ENCODE data around the gene ANKRD52. TPM values are rescaled to one million over a fixed set of nuclear protein-coding genes. Genes with fewer than 3 reads are reported as not detected.
A peak's percentile ranks its signal among the peaks of the same experiment; 100 is the strongest.

ANKRD52 gene
- polyA plus RNA-seq, 10 donors, result 14.1 to 21.7 (median 18.1) TPM

DNA sequence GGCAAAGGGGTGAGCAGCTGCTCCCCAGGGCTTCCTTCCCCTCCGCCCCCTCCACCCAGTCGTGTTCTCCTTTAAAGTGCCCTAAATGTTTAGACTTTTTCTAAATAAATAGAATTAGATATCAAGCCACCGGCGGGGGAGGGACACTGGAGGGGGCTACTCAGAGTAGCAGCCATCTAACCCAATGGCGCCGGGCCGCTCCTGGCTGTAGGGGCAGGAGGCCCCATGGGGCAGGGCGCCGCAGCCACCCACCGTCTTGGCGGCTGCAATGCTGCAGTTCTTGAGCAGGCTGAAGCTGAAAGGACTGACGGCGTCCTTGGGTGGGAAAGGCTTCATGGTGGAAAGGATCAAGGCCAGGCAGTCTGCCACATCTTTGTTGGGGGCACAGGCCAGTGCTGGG is 15.2 kb downstream of the ANKRD52 start:
- DNase-seq, result no peak

DNA sequence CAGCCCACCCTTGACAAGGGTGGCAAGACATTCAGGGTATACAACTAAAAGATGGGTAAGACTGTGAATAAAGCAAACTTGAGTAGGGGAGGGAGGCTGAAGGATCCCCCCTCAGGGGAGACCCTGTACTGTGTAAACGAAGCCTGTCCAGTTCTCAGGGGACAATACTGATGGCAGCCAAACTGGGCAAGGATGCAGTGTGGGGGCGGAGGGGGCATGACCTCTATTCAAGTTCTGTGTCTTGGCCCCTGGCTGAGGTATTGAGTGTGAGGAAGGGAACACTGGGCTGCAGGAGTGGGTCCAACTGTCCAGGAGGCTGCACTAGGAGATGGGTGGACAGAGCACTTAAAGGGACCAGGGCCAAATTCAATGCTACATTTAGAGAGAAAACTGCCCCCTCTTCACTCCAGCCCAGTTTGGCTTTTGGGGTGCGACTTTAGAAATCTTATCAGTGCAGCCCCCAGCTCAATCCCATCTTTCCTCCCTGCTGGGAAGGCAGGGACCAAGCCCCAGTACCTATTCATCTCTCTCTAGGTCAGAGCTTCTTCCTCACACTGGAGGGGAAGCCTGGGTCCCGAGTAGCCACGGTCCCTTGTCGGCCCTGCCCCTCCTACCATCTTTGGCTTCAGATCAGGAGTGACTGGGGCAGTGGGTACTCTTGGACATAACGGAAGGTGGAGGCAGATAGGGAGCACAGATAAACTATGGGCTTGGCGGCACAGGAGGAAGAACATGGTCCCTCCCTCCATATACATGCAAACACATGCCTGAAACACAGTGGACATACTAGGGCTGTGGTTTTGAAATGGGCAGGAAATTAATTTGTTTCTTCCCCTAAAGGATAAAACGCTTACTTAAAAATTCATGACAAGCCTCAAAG is 16.5 kb downstream of the ANKRD52 start:
- no peak for DNase-seq

DNA sequence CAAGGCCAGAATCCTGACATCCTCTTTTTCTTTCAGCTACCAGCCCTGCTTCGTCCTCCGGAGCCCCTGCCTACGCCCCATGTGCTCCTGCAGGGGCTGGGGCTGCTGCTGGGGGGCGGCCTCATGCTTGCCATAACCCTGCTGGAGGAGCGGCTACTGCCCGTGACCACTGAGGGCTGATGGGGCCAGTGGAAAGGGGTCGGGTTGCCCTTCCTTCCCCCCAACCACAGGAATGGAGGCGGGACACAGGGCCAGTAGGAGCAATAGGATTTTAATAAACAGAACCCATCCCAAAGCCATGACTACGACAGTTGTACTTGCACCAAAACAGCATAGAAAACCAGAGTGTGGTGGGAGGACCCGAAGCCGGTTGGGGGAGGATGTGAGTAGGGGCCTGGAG is 20.6 kb downstream of the ANKRD52 start:
- DNase-seq, result no peak

DNA sequence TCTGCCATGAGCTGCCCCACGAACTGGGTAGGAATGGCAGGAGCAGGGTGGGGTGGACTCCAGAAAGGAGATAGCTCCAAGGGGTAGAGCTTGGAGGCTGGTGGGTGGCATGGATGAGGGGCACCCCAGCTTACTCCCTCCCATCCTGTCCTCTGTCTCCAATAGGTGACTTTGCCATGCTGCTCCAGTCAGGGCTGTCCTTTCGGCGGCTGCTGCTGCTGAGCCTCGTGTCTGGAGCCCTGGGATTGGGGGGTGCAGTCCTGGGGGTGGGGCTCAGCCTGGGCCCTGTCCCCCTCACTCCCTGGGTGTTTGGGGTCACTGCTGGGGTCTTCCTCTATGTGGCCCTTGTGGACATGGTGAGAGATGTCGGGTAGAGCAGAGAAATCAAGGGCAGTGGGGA is 21.2 kb downstream of the ANKRD52 start:
- DNase-seq, result no peak

DNA sequence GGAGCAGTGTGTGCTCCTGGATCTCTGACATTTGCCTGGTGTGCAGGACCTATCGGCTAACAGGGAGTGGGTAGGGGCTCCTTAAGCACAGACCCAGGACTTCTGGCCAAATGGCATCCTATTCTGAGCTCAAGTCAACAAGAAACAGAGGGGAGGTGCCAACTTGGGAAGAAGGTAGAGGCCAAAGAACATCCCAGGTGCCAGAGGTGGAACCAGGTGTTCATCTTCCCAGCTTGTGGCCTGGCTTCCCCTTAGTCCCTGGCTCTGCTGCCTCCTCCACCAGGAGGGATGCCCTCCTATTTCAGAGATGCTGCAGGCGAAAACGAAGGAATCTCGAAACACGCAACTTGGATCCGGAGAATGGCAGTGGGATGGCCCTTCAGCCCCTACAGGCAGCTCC is 22.1 kb downstream of the ANKRD52 start:
- no peak for DNase-seq

DNA sequence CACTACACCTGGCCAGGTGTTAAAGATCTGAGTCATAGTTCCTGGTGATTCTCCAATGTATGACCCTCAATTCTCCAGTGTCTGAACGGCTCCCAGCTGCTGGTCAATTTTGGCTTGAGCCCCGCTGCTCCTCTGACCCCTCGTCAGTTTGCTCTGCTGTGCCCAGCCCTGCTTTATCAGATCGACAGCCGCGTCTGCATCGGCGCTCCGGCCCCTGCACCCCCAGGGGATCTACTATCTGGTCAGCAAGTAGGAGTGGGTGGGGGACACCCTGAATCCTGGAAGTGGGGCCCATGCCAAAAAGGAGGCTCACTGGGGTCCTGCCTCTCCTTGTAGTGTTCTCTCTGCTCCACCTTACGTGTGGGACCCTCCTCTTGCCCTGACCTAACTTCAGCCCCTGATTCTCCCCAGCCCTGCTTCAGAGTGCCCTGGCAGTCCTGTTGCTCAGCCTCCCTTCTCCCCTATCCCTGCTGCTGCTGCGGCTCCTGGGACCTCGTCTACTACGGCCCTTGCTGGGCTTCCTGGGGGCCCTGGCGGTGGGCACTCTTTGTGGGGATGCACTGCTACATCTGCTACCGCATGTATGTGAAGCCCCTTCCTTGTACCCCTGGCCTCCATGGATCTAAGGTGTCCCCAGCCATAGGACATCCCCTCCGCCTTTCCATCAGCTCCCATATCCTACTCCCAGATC is 23.3 kb downstream of the ANKRD52 start:
- no peak for DNase-seq

DNA sequence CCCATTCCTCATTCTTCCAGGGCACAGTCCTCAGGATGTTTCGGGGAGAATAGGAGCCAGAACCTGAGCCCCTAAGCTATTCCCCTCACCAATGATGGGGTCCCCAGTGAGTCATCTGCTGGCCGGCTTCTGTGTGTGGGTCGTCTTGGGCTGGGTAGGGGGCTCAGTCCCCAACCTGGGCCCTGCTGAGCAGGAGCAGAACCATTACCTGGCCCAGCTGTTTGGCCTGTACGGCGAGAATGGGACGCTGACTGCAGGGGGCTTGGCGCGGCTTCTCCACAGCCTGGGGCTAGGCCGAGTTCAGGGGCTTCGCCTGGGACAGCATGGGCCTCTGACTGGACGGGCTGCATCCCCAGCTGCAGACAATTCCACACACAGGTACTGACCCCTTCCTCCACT is 27.0 kb downstream of the ANKRD52 start:
- DNase-seq, result no peak

DNA sequence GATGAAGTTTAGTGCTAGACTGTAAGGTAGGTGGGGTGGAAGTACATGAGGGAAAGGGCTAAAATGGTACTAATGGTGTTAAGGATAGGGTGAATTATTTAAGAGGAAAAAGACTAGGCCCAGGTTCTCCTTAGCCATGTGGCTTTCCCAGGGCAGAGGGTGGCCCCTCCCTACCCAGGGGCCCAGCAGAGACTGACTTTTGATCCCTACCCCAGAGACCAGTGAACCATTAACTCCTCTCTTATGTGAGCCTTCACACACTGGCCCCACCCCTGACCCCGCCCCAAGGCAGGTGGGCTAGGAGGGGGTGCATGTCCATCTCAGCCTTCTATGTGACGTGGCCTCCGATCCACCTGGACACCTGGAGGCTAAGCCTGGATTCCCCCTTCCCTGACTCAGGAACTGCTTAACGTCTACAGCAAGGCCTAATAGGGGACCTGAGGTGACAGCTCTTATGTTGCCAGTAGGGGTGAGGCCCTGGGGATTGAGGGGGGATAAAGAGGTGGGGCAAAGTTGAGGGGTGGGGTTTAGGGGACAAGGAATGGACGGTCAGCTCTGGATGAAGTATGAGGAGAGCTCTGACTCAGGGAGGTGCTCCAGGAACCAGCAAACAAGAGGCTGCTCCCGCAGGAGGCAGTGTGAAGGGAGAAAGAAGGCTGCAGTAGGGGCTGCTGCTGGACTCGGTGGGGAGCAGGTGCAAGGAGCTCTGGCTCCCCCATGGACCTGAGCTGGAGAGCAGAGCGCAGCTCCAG is 27.6 kb downstream of the ANKRD52 start:
- no peak for DNase-seq

DNA sequence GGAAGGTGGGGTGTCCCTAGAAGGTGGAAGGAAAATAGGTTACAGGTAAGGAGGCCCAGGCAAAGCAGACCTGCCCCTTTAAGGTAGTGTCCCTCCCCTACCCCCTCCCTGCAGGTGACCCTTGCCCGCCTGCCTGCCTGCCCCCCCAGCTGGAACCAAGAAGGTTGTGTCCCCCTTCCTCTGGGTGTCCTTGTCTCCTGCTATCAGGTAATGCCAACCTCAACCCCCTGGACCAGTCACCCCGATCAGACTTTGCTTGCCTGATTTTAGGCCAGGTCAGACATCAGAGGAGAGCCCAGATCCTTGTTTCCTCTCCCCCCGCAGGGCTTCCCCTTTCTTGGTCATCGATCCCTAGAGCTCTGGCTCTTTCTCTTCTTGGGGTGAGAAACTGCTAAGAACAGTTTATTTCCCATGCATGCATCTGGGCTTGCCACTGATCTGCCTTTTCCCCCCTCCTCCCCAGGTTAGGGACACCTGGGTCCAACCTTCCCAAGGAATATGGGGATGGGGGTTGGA is 28.2 kb downstream of the ANKRD52 start, which contains the start of gene SLC39A5:
Gene SLC39A5 (plus strand): TSS at position 136 of the 516 bp plus-strand sequence. CDS start 1,224 bp downstream, outside the sequence.
- DNase-seq, result no peak

DNA sequence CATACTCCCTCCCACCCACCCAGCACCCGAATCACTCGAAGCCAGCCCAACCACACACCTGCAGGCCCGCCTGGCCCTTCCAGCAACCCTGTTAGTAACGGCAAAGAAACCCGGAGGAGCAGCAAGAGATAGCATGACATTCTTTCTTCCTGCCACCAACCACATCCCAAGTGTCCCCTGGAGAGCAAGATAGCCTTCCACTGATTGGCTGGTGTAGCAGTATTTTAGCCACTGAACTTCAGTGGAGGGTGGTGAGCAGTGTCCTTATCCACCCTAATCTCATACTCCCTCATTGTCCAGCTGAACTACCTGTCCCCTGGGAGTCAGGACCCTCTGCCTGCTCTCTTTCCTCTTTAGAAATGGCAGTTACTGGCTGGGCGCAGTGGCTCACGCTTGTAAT is 29.1 kb downstream of the ANKRD52 start:
- DNase-seq, result no peak

DNA sequence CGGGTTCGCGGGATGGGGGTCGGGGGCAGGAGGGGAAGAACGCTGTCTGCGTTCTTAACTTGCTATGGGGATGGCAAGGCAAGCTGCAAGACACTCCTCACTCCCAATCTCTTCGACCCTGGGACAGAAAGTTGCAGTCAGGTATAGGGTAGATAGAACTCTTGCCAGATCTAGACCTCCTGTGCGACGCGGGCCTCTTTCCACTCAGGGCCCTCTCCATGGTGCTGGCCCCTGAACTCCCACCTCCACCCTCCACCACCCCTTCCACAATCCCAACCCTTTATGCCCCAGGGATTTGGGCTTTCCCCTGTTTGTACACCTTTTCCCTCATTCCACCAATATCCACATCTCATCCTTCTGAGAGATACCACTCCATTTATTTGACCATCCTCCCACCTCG is 33.2 kb downstream of the ANKRD52 start:
- no peak for DNase-seq

DNA sequence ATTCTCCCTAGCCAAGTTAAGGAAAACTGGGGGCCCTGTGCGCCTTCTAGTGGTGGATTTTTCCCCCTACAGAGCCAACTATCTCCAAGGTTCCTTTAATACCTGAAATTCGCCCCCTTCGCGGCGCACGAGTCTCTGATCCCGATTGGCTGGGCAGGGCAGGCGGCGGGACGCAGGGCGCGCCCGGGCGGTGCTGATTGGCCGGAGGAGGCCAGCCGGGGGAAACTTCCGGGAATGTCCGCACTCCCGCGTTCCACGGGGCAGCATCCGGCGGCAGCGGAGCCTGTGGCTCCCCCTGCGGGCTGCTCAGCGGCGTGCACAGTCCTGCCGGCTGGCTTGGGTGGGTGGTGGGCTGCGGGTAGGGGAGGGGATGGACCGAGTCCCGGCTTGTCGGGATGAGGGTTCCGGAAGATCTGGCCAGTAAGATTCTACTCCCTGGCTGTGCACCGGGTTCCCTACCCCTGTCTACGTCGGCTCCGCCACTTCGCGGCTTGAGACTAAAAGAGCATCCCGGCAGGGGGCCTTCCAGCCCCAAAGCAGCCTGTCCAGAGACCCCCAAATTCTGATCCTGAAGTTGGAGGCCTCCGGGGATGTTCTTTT is 34.0 kb downstream of the ANKRD52 start, which contains the start of gene NABP2:
Gene NABP2 (plus strand): TSS at position 241 of the 600 bp plus-strand sequence. CDS start 515 bp downstream, outside the sequence.
- peak; percentile 98 to 99 (median 99) for DNase-seq

DNA sequence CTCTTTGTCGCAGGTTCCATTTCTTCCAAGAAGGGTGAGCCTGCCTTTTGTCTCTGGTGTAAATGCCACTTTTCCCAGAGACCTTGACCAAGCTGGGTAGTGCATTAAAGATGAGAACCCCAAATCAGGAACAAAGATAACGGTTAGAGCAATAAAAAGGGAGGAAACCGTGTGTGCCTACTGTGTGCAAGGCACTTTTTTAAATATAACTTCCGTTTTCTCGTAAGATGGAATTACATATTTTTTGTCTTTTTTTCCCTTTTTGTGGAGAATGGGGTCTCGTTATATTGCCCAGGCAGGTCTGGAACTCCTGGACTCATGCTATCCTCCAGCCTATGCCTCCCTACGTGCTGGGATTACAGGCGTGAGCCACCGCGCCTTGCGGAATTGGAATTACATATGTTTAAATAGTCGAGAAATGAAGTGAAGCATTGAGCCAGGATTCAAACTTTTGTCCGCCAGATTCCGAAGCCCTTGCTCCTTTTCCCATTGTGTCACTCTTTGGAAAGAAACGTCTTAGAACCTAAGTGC is 34.5 kb downstream of the ANKRD52 start:
- DNase-seq, result no peak

DNA sequence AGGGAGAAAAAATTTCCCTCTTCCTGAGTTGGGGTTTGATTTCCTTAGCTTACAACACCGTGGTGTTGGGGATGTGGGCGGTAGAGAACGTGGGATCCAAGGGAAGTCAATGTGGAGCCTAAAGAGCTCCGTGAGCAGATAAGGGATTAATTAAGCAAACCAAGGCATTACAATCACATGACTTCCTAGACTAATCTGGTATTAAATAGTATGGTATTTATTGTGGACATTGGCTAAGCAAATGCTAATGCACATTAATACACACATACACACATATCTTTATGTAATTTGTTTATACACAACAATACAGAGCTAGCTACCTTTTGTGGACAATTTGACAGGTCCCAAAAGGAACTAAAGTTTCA is 35.7 kb downstream of the ANKRD52 start:
- no peak for DNase-seq

DNA sequence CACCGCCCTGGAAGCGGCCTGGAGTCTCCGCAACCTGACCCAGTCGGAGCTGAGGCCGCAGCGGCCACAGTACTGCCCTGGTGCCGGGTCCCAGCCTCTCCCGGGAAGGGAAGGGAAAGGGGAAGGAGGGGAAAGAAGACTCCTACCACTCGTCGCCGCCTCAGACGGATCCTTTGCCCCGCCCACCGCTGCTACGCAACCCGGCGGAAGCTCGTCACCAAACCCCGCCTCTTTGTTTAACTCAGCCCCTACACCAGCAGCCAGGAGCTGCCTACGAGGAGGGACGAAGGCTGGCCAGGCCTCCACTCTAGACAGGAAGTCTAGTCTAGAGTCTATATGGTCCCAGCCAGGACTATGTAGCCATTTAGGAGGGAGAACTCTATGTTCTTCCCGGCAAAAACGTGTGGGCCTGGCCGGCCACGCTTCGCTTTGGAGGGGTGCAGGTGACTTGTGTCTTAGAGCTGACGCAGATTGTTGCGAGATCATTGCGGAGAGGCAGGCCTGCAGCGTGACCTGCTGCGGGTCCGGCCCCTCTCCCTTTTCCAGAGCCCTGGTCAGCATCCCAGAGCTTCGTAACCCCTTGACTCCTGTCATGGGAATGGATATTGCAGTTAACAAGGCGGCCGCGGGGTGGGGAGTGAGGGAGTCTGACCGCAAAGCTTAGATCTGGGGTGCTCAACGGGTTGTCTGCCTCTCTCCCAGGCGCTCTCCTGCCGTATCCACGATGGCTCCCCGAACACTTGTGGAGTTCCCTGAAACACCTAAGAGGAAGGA is 36.2 kb downstream of the ANKRD52 start, which contains the start of gene RNF41:
Gene RNF41 (minus strand): TSS at position 166 of the 774 bp plus-strand sequence. CDS start 7,875 bp downstream, outside the sequence.
- peak; percentile 98 to 99 (median 98) for DNase-seq

DNA sequence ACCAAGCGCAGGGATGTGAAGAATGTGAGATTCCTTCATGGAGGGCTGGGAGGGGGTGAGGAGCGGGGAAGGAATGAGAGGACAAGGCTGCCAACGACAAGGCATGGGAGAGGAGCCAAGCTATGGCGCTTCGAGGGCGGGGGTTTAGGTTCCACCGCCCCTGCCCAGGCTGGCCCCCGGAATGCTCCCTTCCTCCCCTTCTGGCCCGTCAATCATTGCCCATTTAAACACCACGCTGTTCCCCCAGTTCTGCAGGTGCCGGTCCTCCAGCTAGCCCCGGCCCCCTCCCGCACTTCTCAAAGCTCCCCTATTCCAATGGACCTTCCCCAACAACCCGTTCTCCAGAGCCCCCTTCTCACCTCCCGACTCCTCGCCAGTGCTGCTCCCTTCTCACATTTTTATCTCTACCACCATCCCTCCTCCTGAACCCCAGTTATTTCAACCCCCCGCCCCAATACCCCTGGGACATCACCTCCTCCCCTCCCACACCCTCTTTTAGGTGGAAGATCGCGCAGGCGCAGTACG is 36.9 kb downstream of the ANKRD52 start:
- DNase-seq, result peak; percentile 65 to 86 (median 75)

DNA sequence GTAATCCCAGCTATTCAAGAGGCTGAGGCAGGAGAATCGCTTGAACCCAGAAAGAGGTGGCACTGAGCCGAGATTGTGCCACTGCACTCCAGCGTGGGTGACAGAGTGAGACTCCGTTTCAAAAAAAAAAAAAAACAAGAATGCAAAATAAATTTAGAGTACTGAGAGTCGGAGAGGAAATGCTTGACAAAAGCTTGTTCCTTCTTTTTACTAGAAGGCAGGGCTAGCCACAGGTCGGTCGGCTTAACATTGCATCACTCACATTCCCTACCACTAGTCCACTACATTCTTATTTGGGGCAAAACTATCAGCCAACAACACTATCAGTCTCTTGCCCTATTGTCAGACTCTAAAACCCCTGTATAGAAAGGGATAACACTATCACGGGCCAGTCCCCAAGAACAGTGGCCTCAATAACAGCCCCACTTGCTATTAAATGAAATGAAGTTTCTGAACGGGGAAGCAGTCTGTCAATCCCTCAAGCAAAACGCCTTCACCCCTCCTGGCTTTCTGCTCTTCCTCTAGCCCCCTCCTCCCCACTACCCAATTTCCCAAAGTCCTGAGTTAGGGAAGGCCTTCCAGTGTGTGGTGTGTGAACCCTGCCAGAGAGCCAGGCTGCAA is 37.5 kb downstream of the ANKRD52 start:
- DNase-seq, result no peak

DNA sequence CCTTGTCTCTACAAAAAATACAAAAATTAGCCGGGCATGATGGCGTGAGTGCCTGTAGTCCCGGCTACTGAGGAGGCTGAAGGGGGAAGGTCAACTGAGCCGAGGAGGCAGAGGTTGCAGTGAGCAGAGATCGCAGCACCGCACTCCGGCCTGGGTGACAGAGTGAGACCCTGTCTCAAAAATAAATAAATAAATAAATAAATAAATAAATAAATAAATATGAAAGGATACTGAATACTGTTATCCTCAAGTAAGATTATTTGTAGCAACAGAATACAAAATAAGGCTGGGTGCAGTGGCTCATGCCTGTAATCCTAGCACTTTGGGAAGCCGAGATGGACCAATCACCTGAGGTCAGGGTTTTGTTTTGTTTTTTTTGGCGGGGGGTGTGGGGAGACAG is 38.3 kb downstream of the ANKRD52 start:
- DNase-seq, result no peak

DNA sequence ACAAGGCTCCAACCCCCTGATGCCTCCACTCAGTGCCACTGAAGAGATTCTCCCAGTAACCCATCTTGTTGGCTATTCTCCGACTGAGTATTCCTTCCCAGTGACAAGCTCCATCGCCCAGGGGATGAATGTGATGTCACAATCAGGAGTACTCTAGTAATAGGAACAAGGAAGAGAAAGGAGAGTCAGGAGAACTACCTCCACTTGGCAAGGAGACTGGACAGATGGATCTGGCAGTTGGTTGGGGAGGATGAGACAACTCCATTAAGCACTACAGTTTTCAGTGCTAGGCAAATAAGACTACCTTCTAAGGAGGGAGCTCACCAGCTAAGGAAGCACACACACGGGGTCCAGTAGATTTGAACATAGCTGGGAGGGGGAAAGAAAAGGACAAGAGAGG is 41.7 kb downstream of the ANKRD52 start:
- DNase-seq, result no peak

DNA sequence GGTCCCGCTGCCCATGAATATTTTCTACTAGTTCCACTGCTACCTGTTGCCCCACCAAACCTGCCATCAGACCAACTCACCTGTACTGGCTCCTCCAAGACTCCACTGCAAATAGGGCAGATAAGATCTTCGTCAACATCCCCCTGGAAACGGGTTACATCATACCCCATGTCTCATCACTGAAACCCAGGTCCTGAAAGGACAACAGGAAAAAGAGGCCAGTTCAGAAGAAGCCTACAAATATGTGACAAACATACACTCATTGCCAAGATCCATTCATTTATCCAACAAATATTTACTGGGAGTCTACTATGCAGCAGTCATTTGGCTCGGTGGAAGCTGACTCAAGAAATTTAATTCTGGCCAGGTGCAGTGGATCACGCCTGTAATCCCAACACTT is 44.3 kb downstream of the ANKRD52 start:
- DNase-seq, result no peak

All from muscle of back (tissue), 11 donors.